CD4-positive, alpha-beta T cell treated with Interleukin-21 for 1 hour (primary cell): Measurements from ENCODE around the gene DEFB113.
"Not testable (repeated sequence)": the region's sequence is repeated elsewhere in the genome, so short reads cannot be mapped to it uniquely, and the experiment has no call there.

ENCODE experiments used
- DNase-seq: peaks from one replicate; pipeline ENCODE4 v3.0.0-alpha.2; 2020

Gene DEFB113

GRCh38 chr6:49969605-49970004 is at the start of gene DEFB113:
Gene DEFB113, minus strand, starts transcription at chr6:49969625. Its CDS starts 0 bp downstream, at chr6:49969625.
- DNase-seq, result no peak

- DNase-seq, result no peak
These were observed 38.4 kb upstream of the DEFB113 start for GRCh38 chr6:50007819-50008218.

- DNase-seq, result no peak
These were observed 33.7 kb upstream of the DEFB113 start for GRCh38 chr6:50003139-50003538.

- DNase-seq, result no peak
These were observed 25.9 kb upstream of the DEFB113 start for GRCh38 chr6:49995278-49995677.

- DNase-seq, result no peak
These were observed 19.5 kb upstream of the DEFB113 start for GRCh38 chr6:49988900-49989299.

- no peak for DNase-seq
These were observed 18.3 kb upstream of the DEFB113 start for GRCh38 chr6:49987749-49988148.

- no peak for DNase-seq
These were observed 17.1 kb upstream of the DEFB113 start for GRCh38 chr6:49986551-49986950.

- DNase-seq, result no peak
These were observed 12.6 kb upstream of the DEFB113 start for GRCh38 chr6:49982046-49982445.

GRCh38 chr6:49980898-49981297 is 11.5 kb upstream of the DEFB113 start:
- no peak for DNase-seq

GRCh38 chr6:49979584-49979983 is 10.2 kb upstream of the DEFB113 start:
- no peak for DNase-seq

- no peak for DNase-seq
These were observed 9.2 kb upstream of the DEFB113 start for GRCh38 chr6:49978332-49979226.

- no peak for DNase-seq
These were observed 2.6 kb downstream of the DEFB113 start for GRCh38 chr6:49966823-49967222.

GRCh38 chr6:49966334-49966733 is 3.1 kb downstream of the DEFB113 start:
- DNase-seq, result no peak

- no peak for DNase-seq
These were observed 5.4 kb downstream of the DEFB113 start, which contains the start of gene DEFB114 for GRCh38 chr6:49964064-49964463. Gene DEFB114, minus strand, starts transcription at chr6:49964164. Its CDS starts 59 bp downstream, at chr6:49964105.

- DNase-seq, result no peak
These were observed 11.2 kb downstream of the DEFB113 start for GRCh38 chr6:49958180-49958579.

- no peak for DNase-seq
These were observed 13.6 kb downstream of the DEFB113 start for GRCh38 chr6:49955847-49956246.

- DNase-seq, result no peak
These were observed 17.5 kb downstream of the DEFB113 start for GRCh38 chr6:49951926-49952325.

- DNase-seq, result no peak
These were observed 19.0 kb downstream of the DEFB113 start for GRCh38 chr6:49950415-49950751.

- no peak for DNase-seq
These were observed 20.4 kb downstream of the DEFB113 start for GRCh38 chr6:49949062-49949461.

GRCh38 chr6:49946835-49947234 is 22.6 kb downstream of the DEFB113 start:
- DNase-seq, result no peak

GRCh38 chr6:49944068-49944467 is 25.4 kb downstream of the DEFB113 start:
- not testable (repeated sequence) for DNase-seq

- DNase-seq, result no peak
These were observed 29.4 kb downstream of the DEFB113 start for GRCh38 chr6:49939993-49940498.

- no peak for DNase-seq
These were observed 31.6 kb downstream of the DEFB113 start for GRCh38 chr6:49937811-49938210.

GRCh38 chr6:49937017-49937416 is 32.4 kb downstream of the DEFB113 start:
- DNase-seq, result no peak

GRCh38 chr6:49935387-49935786 is 34.0 kb downstream of the DEFB113 start:
- no peak for DNase-seq
